ENCODE measurements around the gene ZNG1C.
"Not testable (repeated sequence)": the region's sequence is repeated elsewhere in the genome, so short reads cannot be mapped to it uniquely, and the experiment has no call there.

The ZNG1C gene

DNA sequence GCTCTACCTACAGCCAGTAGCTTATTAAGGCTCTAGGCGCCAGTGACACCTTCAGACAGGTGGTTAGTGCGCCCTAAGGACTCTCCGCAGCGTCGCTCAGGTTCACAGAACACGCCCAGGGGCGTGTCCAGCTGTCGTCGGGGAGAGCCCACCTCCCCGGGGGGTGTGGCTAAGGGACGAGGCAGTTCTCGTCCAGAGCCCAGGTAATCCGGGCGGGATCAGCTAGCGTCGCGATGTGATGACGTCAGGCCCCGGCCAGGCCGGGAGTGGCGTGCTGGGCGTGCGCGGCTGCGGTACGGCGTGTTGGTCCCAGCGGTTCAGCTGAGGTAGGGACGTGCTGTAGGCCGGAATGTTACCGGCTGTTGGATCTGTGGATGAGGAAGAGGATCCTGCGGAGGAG lies at the start of gene ZNG1C:
TSS of gene ZNG1C (plus strand) at position 301 of the 400 bp plus-strand sequence. CDS start at position 350, 49 bp downstream.
- not testable (repeated sequence) for DNase-seq (ENCODE audit: low read depth)

DNA sequence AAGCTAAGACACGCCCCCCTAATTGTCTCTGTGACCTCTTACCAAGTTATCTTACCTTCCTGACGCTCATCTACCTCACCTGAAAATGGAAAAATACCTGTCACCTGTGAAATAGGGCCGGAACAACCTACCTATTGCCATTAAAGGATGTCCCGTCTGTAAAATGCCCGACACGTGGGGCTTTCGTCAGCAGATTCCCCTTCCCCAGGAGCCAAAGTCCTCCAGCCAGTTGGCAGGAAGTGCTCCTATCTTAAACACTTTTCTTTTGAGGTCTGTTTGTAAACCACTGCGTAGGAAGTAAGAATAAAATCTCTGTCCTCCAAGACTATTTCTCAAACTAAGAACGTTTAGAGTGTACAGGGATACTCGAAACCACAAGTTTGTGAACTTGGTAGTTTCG lies 654 bp downstream of the ZNG1C start:
- not testable (repeated sequence) for DNase-seq (ENCODE audit: low read depth)

DNA sequence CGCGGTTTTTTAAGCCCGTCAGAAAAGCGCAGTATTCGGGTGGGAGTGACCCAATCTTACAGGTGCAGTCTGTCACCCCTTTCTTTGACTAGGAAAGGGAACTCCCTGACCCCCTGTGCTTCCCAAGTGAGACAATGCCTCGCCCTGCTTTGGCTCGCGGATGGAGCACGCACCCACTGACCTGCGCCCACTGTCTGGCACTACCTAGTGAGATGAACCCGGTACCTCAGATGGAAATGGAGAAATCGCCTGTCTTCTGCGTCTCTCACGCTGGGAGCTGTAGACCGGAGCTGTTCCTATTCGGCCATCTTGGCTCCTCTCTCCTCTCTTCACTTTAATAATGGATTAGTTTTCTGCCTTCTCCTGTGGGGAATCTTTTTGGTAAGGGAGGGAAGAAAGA lies 39.3 kb downstream of the ZNG1C start:
- not testable (repeated sequence) for DNase-seq (ENCODE audit: low read depth)

DNA sequence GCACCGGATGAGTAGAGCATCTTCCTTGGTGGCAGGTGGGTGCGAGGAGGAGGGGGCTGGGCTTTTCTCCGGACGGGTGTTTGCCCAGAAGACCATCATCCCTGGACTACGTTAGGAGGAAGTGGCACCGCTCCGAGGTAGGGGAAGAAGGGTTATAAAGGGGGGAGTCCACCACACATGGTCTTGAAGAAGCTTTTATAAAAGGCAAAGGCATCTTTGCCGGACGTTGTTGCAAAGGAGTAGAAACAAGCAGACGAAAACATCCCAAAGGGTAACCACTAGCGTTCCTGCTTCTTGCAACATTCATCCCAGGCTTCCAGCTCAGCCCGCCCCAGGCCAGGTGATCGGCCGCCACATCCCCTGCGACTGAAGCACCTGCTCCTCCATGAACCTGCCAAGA lies 60.8 kb downstream of the ZNG1C start, which contains the start of gene FOXD4L3:
TSS of gene FOXD4L3 (plus strand) at position 301 of the 400 bp plus-strand sequence. CDS start at position 386, 85 bp downstream.
- DNase-seq (ENCODE audit: low read depth) = not testable (repeated sequence)

DNA sequence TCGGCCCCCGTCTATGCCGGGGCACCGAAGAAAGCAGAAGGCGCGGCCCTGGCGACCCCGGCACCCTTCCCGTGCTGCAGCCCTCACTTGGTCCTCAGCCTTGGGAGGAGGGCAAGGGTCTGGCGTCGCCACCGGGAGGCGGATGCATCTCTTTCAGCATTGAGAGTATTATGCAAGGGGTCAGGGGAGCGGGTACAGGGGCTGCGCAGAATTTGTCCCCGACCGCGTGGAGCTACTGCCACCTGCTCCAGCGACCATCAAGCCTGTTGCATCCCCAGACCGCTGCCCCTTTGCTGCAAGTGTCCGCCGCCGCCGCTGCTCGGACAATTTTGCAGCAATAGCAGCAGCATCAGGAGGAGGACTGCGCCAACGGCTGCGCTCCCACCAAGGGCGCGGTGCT lies 62.0 kb downstream of the ZNG1C start:
- not testable (repeated sequence) for DNase-seq (ENCODE audit: low read depth)

DNA sequence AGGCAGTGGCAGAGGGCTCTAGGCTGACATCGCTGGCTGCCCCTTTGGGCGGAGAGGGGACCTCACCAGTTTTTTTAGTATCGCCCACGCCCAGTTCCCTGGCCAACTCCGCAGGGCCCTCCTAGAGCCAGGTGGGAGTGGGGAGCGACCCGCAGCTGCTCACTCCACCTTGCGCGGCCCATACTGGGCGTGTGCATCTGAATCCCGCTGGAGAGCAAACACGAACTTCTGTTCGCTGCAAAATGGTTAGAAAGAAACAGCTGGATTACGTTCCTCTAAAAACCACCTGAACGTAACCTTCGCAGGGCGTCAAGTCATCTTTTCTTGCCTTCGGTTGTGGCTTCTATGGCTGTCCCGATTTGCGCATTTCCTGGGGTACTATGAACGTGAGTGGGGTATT lies 62.4 kb downstream of the ZNG1C start:
- DNase-seq (ENCODE audit: low read depth) = not testable (repeated sequence)

DNA sequence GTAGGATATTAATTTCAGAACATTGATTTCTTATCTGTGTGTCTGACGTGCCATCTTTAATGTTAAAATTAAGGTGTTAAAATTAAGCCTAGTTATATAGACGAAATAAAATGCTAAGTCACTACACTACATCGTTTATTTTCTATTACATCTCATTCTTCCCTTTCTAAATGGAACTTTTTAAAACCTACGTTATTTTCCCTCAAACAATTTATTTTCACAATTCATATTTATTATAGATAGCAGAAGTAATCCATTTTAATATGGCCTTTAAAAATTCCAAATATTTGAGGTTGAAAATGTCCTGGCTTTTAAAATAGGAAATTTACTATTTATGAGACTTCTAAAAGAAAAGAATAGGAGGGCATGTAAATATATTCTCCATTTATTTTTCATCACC lies 63.0 kb downstream of the ZNG1C start:
- DNase-seq (ENCODE audit: low read depth) = not testable (repeated sequence)

DNA sequence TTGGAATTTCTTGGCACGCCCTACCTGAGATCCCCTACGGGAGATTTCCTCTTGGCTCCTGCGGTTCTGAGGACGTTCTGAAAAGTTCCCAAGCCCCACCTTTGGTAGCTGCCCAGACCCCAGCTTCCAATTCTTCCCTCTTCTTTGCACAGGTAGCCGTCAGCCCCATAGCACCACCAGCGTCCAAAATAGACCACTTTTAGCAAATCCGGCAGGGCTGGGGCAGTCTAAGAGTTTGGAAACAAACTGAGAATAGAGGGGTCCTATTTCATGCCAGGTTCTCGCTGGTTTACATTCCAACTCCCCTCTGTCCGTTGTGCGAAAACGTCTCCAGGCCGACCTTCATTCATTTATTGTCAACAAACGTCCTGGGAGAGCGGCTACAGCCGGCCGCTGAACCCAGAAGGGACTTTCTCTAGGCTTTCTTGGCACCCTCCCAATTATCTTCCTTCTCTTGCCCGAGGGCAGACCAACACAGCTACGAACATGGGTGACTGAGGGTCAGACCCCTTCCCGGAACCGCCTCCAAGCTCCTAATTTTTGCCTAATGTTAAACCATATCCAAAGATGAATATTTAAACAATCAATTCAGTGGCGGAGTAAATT lies 64.0 kb downstream of the ZNG1C start:
- not testable (repeated sequence) for DNase-seq (ENCODE audit: low read depth)

DNA sequence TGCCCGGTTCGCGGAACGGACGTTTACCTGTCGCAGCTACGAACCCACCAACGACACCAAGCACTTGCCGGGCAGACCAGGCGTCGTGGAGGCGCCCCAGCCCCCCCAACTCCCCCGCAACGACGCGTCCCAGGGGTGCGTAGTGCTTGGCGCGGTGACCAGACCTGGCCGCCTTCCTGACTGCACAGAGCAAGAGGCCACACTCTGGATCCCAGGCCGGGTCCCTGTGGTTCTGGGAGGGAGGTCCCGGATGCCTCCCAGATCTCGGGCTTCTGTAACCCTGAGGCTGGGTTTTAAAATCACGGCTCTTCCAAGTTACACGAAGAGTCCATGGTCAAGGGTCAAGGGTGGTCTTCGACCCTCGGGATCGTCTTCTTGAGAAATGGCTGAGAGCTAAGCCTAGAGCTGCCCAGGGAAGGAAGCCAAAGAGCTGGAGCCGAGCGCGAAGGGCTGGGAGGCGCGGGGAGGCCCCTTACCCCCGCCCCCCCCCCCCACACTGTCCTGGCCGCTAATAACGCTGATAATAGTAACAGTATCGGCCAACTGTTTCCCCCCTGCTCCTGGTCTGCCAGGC lies 64.7 kb downstream of the ZNG1C start:
- DNase-seq (ENCODE audit: low read depth) = not testable (repeated sequence)

DNA sequence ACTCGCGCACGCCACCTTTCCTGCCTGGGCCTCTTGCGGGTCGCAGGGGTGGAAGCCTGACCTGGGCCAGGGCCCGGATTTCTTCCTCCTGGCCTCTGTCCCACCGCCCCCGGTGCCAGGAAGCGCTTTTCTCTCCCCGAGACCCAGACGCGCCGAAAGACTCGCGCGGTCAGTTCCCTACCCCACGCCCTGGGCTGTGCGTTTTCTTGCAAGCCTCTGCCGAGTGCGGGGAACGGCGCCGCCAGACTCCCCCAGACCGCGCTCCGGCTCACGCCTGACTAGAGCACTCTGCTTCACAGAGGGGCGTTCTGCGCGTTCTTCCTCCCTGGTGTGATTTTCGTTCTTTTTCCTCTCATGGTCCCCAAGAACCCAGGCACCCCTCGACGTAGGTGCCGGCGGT lies 65.3 kb downstream of the ZNG1C start:
- DNase-seq (ENCODE audit: low read depth) = not testable (repeated sequence)

DNA sequence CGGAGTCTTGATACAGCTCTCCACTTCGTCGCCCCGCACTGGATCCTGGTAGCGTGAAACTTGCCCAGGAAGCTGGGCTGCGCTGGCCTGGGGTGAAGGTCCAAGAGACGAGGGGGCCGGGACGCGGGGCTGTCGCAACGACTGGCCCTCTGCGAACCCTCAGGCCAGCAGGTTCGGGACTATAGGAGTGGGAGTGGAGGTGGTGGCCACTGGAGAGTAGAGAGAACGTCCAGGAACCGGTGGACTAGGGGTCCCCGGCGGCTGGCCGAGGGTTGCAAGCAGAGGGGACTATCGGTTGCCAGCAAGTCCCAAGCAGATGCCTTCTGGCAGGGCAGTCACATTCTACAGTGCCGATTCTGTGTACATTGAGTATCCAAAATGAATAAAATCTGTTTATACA lies 65.9 kb downstream of the ZNG1C start:
- not testable (repeated sequence) for DNase-seq (ENCODE audit: low read depth)

DNA sequence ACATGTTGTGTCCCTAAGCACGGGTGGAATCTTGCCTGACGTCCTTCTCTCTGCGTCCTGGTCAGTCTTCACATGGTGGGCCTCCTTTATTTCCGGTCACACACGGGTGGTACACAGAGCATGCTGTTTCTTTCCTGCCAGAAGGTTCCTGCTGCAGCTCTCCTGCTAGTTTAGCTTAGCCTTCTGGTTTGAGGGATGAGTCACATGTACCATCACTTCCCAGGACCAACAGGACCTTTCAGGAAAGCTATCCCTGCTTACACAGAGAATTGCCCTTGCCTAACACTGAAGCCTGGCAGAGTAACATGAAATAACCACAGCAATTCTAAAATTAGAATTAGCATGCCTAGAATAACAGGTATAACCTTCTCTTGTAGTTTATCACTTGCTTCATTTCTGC lies 69.4 kb downstream of the ZNG1C start:
- DNase-seq (ENCODE audit: low read depth) = not testable (repeated sequence)

DNA sequence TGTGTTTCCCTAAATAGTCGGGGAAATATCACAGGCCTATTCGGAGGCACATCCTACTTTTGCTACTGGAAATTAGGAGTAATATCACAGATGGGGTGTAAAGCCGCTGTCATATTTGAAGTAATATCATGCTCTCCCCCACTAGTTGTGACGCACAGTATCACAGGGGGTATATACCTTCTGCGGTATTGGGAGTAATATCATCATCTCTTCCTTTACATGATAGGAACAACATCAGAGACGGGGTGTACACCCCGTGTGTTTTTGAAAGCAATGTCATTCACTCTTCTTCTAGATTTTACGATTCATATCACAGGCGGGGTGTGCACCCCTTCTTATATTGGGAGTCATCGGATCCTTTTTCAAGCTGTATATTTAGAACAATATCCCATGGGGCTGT lies 76.4 kb downstream of the ZNG1C start:
- DNase-seq (ENCODE audit: low read depth) = not testable (repeated sequence)

DNA sequence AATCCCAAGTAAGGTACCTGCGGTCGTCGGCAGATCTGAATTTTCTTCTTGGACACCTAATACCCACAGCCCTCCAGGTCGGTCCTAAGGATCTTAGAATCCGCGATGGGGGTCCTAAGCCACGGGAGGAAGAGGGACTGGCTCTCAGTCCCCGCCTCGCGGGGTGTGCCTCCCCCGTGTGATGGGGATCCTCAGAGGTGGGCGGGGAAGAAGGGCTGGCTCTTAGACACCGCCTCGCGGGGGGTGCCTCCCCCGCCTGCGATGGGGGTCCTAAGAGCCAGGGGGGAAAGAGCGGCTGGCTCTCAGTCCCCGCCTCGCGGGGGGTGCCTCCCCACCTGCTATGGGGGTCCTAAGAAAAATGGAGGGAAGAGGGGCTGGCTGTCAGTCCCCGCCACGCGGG lies 82.0 kb downstream of the ZNG1C start:
- not testable (repeated sequence) for DNase-seq (ENCODE audit: low read depth)

DNA sequence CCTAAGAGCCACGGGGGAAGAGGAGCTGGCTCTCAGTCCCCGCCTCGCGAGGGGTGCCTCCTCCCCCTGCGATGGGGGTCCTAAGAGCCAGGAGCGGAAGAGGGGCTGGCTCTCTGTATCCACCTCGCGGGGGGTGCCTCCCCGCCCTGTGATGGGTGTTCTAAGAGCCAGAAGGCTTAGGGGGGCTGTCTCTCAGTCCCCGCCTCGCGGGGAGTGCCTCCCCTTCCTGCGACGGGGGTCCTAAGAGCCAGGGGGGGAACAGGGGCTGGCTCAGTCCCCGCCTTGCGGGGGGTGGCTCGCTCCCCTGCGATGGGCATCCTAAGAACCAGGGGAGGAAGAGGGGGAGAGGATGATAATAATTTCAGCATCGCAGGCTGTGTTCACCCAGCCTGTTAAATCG lies 82.7 kb downstream of the ZNG1C start:
- DNase-seq (ENCODE audit: low read depth) = not testable (repeated sequence)

DNA sequence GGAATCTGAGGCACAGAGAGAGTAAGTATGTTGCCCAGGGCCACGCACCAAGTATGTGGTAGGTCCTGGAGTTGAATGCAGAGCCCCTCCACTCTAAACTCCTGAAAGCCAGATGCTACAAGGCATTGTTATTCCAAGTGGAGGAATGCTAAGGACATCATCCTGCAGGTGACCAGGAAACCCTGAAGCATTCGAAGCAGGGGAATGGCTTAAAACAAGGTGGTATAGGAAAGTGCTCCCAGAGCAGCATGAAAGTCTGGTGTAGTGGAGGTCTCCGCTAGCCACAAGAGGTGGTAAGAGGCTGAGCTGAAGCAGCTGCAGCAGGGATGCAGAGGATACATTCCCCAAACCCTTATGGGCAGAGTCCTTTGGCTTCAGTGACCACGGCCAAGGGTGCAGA lies 87.3 kb downstream of the ZNG1C start:
- DNase-seq (ENCODE audit: low read depth) = not testable (repeated sequence)

DNA sequence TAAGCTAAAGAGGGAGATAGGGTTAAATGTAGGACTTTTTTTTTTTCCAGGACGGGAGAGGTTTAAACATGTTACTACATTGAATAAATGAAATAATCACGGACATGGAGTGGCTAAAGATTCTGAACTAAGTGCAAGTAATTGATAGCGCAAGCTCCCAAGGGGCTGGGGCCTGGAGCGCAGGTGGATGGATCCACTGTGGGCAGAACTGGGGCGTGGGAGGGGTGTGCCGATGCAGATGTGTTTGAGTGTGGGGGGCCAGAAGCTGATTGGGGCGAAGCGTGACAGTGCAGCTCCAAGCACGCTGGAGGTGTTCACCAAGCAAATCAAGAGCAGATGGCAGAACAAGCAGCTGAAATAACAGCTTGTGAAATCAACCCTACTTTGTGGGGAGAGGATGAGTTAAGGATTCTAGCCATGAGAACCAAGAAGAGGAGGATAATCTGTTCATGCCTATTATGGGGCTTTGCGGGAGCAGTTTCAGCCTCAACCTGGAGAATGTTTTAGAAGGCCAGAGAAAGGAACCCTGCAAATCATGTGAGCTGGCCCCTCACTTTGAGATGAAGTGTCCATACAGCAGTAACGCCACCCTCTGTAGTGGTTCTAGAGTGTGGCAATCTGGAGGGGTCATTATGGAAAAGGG lies 88.9 kb downstream of the ZNG1C start:
- DNase-seq (ENCODE audit: low read depth) = not testable (repeated sequence)

DNA sequence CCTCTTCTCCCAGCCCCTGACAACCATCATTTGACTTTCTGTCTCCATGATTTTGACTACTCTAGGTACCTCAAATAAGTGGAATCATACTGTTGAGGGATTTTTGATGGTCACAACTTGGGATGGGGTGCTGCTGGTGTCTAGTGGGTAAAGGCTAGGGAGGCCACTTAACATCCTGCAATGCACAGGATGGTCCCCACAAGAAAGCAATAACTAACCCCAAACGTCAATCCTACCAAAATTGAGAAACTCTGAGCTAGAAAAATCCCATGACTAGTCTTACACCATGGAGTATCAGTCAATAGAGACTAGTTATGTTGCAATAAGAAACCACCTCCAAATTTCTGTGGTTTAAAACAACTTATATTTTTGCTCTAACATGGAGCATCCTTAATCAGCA lies 90.3 kb downstream of the ZNG1C start:
- not testable (repeated sequence) for DNase-seq (ENCODE audit: low read depth)

DNA sequence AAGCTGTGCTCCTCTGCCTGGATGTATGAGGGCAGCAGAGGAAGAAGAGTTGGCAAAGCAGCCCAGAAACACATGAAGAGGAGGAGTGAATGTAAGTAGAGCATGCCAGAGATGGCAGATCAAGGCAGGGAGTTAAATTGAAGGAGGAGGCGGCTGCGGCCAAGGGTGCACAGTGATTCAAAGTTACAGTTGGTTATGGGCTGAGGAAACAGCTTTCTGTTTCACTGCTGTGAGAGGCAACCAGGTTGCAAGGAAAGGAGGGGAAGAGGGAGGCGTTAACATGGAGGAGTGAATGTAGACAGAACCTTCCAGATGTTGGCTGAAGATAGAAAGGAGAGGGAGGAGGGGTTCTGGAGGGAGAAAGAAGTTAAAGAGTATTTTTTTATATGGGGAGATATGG lies 94.2 kb downstream of the ZNG1C start:
- not testable (repeated sequence) for DNase-seq (ENCODE audit: low read depth)

DNA sequence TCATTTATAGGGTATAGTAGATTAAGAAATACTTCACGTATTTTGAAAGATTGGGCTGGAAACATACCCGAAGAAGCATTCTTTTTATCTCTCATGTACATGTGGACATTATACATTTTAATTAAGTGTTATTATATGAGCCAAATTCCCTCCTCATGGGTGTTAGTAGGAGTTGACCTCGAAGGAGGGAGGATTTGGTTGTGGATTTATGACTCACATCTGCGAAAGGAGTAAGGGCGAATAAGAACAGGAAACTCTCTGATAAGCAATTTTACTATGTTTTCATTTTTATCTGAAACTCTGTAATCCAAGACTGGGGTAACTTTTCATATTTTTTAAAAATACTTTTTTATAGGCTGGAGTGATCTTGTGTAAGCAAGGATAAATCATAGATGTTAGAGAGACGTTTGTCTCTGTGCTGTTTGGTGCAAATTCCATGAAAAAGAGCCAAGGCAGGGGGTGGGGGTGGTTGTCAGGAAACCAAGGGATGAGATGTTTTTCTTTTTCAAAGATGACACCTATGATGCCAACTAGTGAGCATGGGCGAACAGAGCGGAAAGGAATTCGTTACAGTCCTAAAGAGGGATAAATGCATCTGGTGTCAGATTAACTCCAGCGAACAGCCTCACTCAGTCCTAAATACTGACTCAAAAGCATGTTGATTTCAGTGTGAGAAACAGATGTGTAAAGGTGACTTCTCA lies 95.0 kb downstream of the ZNG1C start:
- not testable (repeated sequence) for DNase-seq (ENCODE audit: low read depth)

DNA sequence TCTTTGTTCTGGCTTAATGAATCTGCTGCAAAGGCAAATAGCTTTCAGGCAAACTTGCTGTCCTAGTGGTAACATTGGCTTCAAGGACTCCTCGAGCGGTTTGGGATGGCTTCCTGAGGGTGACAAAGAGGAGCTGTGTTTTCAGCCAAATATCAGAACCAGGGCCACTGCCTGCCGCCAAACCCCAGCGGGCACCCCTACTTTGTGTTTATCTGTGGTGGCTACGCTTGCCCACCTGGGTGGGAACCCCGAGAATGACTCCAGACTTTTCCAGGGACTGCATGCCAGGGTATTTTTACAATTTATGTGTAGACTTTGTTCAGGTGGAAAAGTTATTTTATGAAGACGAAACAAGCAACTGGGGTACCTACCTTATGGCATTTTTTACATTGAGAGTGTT lies 96.2 kb downstream of the ZNG1C start:
- DNase-seq (ENCODE audit: low read depth) = not testable (repeated sequence)

DNA sequence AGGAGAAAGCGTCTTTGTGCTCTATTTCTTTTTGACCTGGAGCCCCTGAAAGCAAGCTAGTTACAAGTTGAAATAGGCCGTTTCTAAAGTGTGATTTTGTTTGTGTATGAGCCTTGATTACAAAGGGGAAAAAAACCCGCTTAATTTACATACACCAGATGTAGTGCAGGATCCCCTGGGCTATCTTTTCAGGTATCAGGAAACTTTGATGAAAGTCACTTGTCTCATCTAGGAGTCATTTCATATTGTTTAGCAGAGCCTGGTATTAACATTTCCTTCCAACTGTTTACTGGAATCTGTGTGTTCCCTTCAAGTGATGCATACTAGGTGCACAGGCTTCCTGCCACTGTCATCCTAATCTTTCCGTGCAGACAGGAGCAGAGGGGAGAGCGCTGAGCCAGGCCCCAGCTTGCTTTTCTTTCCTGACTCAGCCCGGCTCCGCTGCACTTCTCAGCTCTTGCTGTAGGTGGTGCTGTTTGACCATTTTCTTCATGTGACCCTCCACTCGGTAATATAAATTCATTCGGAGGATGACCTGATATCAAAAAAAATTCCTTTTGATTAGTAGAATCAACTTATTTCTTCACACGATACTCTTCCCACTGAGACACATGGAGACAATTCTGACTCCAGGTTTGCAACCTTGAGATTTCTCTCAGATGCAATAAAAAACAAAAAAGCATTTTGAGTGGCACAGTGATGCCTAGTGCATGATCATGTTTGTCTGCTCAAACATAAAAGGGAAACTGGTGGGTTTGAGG lies 100.7 kb downstream of the ZNG1C start:
- DNase-seq (ENCODE audit: low read depth) = not testable (repeated sequence)

Data from activated T-cell treated with anti-CD3 and anti-CD28 coated beads for 1 hour (primary cell).